GM12892 (cell line): Measurements from ENCODE around the gene IRF1.

Source experiments
- DNase-seq: peaks from one replicate; pipeline ENCODE4 v3.0.0; 2011; ENCODE audit not compliant: insufficient read length
- FAIRE-seq: peaks from 2 replicates; lab custom pipeline; 2011; peaks lifted over from hg19 to GRCh38; lab: Jason Lieb, UNC
- POLR2A ChIP-seq: IDR thresholded peaks from 2 replicates; pipeline ENCODE4 v1.6.1; 2011; ENCODE audit warnings: low read depth, low read length, control low read depth
- POLR2AphosphoS5 ChIP-seq: IDR thresholded peaks from 2 replicates; pipeline ENCODE4 v1.6.1; 2011; ENCODE audit warnings: low read depth, low read length, control low read depth
- TAF1 ChIP-seq: IDR thresholded peaks from 2 replicates; pipeline ENCODE4 v1.6.1; 2011; ENCODE audit warnings: low read depth, mild to moderate bottlenecking, control low read depth, low read length, borderline replicate concordance

IRF1 gene

DNA sequence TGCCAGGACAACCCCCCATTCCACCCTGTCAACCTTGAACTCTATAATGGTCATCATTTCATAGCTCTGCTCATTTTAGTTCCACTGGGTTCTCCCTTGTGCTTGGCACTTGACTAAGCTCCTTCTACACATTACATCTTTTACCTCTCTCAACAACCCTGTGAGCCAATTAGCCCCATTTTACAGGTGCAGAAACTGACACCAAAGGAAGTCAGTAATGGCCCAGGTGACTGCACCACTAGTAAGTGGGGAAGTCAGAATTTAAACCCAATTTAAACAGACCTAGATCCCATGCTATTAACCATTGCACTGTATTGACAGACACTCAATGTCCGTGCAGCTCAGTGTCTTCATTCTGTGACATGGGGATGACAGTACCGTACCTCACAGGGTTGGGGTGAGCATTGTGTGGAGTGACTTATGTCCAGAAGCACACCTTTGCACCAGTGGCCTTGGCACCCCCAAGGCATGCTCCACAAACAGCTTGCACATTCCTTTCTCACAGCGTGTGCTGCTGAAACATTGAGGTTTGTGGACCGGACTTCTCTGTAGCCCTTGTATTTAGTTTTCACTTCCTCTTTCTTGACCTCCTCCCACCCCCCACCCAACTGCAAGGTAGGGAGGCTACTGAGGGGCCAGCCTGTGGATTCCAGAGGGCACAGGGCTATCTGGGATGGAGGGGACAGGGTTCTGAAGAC is 23.1 kb downstream of the IRF1 start:
- DNase-seq (no peak), FAIRE-seq (peak; percentile 97)
- TF ChIP-seq POLR2AphosphoS5 (no peak; the same call in 1 of the 2 replicates), POLR2A (no peak), TAF1 (no peak)

- DNase-seq, result no peak
- TF ChIP-seq POLR2AphosphoS5 (peak; percentile 35; the same call in 1 of the 2 replicates), TAF1 (no peak), POLR2A (peak; percentile 31; the same call in 1 of the 2 replicates)
- peak; percentile 98 for FAIRE-seq
These were observed 23.9 kb downstream of the IRF1 start for GRCh38 chr5:132466433-132467286.

- no peak for TF ChIP-seq POLR2A
- TF ChIP-seq TAF1, result no peak
- TF ChIP-seq POLR2AphosphoS5, result no peak
- DNase-seq (no peak), FAIRE-seq (no peak)
These were observed 25.4 kb downstream of the IRF1 start for GRCh38 chr5:132465059-132465707.

- peak; percentile 54 for FAIRE-seq
- TF ChIP-seq TAF1 (no peak), POLR2AphosphoS5 (no peak), POLR2A (no peak)
- no peak for DNase-seq
These were observed 26.2 kb downstream of the IRF1 start for GRCh38 chr5:132464156-132464939.

DNA sequence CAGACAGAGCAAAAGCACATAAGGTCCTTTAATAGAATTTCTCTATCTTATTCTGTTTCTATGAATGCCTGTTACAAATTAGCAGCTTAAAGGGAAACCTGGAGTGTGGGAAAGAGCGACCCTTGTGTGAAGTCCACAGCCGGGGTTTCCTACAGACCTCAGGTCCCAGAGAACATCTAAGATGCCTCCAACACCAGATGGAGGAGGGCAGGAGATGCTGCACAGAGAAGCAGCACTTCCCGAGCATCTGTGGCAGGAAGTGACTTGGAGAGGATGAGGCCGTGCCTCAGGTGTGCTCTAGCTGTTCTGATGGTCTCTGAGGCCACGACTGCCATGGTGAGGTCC is 26.8 kb downstream of the IRF1 start:
- DNase-seq (no peak), FAIRE-seq (no peak)
- TF ChIP-seq POLR2AphosphoS5 (no peak), POLR2A (no peak), TAF1 (no peak)

GRCh38 chr5:132462856-132463745 is 27.5 kb downstream of the IRF1 start:
- no peak for FAIRE-seq
- TF ChIP-seq POLR2AphosphoS5 (no peak), POLR2A (no peak), TAF1 (no peak)
- no peak for DNase-seq

DNA sequence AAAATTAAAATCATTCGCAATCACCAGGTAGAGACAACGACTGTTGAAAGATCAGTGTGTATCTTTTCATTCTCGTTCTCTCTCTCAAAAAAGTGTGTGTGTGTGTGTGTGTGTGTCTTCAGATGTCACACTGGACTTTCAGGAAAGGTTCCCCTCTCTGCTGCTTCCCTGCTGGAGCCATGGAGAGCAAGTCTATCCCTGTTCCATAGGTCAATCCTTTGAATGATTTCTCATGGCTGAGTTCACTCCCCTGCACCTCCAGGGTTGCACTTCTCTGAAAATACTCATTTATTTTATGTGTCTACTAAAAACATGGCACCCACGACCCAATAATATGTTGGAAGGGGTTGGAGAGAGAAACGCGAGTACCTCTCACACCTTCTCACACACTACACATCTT is 28.2 kb downstream of the IRF1 start:
- TF ChIP-seq POLR2A, result no peak
- TF ChIP-seq TAF1, result no peak
- TF ChIP-seq POLR2AphosphoS5, result no peak
- DNase-seq, result no peak
- no peak for FAIRE-seq

- FAIRE-seq (no peak), DNase-seq (no peak)
- TF ChIP-seq TAF1, result no peak
- no peak for TF ChIP-seq POLR2A
These were observed 29.0 kb downstream of the IRF1 start for GRCh38 chr5:132461569-132462070.

DNA sequence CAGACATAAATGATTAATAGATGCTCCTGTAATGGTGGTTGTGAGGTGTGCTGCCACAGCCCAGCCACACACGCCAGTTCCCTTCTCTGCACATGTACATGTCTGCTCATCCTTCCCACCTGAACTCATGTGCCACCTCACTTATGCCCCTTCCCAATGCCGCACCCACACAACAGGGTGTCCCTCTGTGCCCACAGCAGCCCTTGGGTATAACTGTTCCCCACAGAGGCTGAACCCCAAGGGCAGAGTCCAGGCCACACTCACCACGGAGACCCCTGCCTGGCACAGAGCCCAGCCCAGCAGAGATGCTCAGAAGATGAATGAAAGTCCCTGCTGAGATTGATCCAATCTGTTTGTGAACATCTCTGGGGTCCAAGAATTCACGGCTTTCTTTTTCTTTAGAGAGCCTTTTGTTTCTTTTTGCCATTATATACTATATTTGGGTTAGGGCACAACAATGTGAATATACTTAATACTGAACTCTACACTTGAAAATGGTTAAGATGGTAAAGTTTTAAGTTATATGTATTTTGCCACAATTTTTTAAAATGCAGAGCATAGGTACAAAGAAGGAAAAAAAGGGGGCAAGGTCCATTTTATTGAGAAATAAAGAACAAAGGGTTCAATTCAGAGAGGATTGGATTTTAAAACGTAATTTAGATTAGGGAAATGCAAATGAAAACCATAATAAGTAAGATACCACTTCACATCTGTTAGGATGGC is 29.6 kb downstream of the IRF1 start:
- no peak for FAIRE-seq

More for the DNA sequence above, 29.6 kb downstream of the IRF1 start:
- TF ChIP-seq TAF1, result no peak
- no peak for TF ChIP-seq POLR2AphosphoS5
- TF ChIP-seq POLR2A, result no peak
- no peak for DNase-seq
